SK-N-SH treated with all-trans-retinoic acid at 6 μM for 48 hours (cell line): Measurements from ENCODE around the gene PDIA5.

Experiments used
- ATAC-seq: fragments of 200-7000 bp; cut with Tn5 transposase; 3 replicates; pipeline ENCODE4 v1.9.1; 2020; ENCODE audit warnings: mild to moderate bottlenecking, moderate library complexity
- ARNTL ChIP-seq: fragments of 450-650 bp; formaldehyde crosslinking; IDR thresholded peaks from 2 replicates; pipeline ENCODE4 v1.5.0; 2020; ENCODE audit warnings: low read depth, mild to moderate bottlenecking, moderate library complexity, borderline replicate concordance
- BACH2 ChIP-seq: fragments of 250-450 bp; sonication (Bioruptor Pico); IDR thresholded peaks from 2 replicates; pipeline ENCODE4 v1.9.0; 2021; ENCODE audit warnings: mild to moderate bottlenecking, borderline replicate concordance
- CSDC2 ChIP-seq: fragments of 250-450 bp; sonication (Bioruptor Pico); IDR thresholded peaks from 2 replicates; pipeline ENCODE4 v1.5.0; 2020; ENCODE audit warnings: mild to moderate bottlenecking, moderate library complexity
- CSRNP3 ChIP-seq: fragments of 250-450 bp; sonication (Bioruptor Pico); IDR thresholded peaks from 2 replicates; pipeline ENCODE4 v1.5.1; 2021; ENCODE audit warnings: mild to moderate bottlenecking, moderate library complexity
- ESRRG ChIP-seq: fragments of 250-450 bp; sonication (Bioruptor Pico); IDR thresholded peaks from 2 replicates; pipeline ENCODE4 v1.6.1; 2021; ENCODE audit warnings: mild to moderate bottlenecking
- ISL1 ChIP-seq: fragments of 250-450 bp; sonication (Bioruptor Pico); IDR thresholded peaks from 2 replicates; pipeline ENCODE4 v2.1.2; 2022; ENCODE audit warnings: mild to moderate bottlenecking, moderate library complexity
- OSR1 ChIP-seq: fragments of 250-450 bp; sonication (Bioruptor Pico); IDR thresholded peaks from 2 replicates; pipeline ENCODE4 v1.8.0; 2022; ENCODE audit warnings: moderate library complexity, mild to moderate bottlenecking, inconsistent platforms
- PATZ1 ChIP-seq: fragments of 250-450 bp; sonication (Bioruptor Pico); IDR thresholded peaks from 2 replicates; pipeline ENCODE4 v1.8.0; 2020; ENCODE audit warnings: mild to moderate bottlenecking, moderate library complexity, borderline replicate concordance
- POU6F1 ChIP-seq: fragments of 250-450 bp; sonication (Bioruptor Pico); IDR thresholded peaks from 2 replicates; pipeline ENCODE4 v1.8.0; 2021; ENCODE audit warnings: low read depth, mild to moderate bottlenecking, moderate library complexity, borderline replicate concordance
- PPARA ChIP-seq: fragments of 250-450 bp; sonication (Bioruptor Pico); IDR thresholded peaks from 2 replicates; pipeline ENCODE4 v1.5.0; 2020; ENCODE audit warnings: mild to moderate bottlenecking, borderline replicate concordance
- RARB ChIP-seq: fragments of 250-450 bp; sonication (Bioruptor Pico); IDR thresholded peaks from 2 replicates; pipeline ENCODE4 v1.8.0; 2021; ENCODE audit warnings: mild to moderate bottlenecking, moderate library complexity
- SNAI2 ChIP-seq: fragments of 250-450 bp; sonication (Bioruptor Pico); IDR thresholded peaks from 2 replicates; pipeline ENCODE4 v1.5.0; 2020; ENCODE audit warnings: mild to moderate bottlenecking, moderate library complexity
- TCF4 ChIP-seq: fragments of 250-450 bp; sonication (Bioruptor Pico); IDR thresholded peaks from 2 replicates; pipeline ENCODE4 v1.8.0; 2021; ENCODE audit warnings: mild to moderate bottlenecking, moderate library complexity, borderline replicate concordance
- TOX ChIP-seq: fragments of 250-450 bp; sonication (Bioruptor Pico); IDR thresholded peaks from 2 replicates; pipeline ENCODE4 v1.8.0; 2021; ENCODE audit warnings: mild to moderate bottlenecking, moderate library complexity, borderline replicate concordance
- TSHZ2 ChIP-seq: fragments of 250-450 bp; sonication (Bioruptor Pico); IDR thresholded peaks from 2 replicates; pipeline ENCODE4 v1.5.0; 2020; ENCODE audit warnings: mild to moderate bottlenecking, moderate library complexity
- ZFP3 ChIP-seq: fragments of 250-450 bp; sonication (Bioruptor Pico); IDR thresholded peaks from 2 replicates; pipeline ENCODE4 v1.5.0; 2020; ENCODE audit warnings: mild to moderate bottlenecking, moderate library complexity
- ZFP30 ChIP-seq: fragments of 450-650 bp; formaldehyde crosslinking; IDR thresholded peaks from 2 replicates; pipeline ENCODE4 v1.5.0; 2022; ENCODE audit warnings: mild to moderate bottlenecking, moderate library complexity
- ZNF565 ChIP-seq: fragments of 450-650 bp; formaldehyde crosslinking; conservative IDR thresholded peaks from 2 replicates; pipeline ENCODE4 v1.5.0; 2020; ENCODE audit warnings: low read depth, mild to moderate bottlenecking, moderate library complexity
- ZNF8 ChIP-seq: fragments of 450-650 bp; formaldehyde crosslinking; IDR thresholded peaks from 2 replicates; pipeline ENCODE4 v1.5.0; 2020; ENCODE audit warnings: mild to moderate bottlenecking, moderate library complexity

Gene PDIA5

GRCh38 chr3:123169930-123170329 lies 103.1 kb downstream of the PDIA5 start:
- no peak for ATAC-seq
- no peak for TF ChIP-seq ZNF8 (CRISPR knock-in tag)
- TF ChIP-seq TSHZ2 (CRISPR knock-in tag) = no peak
- no peak for TF ChIP-seq BACH2 (CRISPR knock-in tag)
- no peak for TF ChIP-seq TOX (CRISPR knock-in tag)

GRCh38 chr3:123180791-123181190 lies 114.0 kb downstream of the PDIA5 start:
- TF ChIP-seq CSDC2 (no peak), TOX (CRISPR knock-in tag) (no peak), PATZ1 (no peak), ZFP3 (CRISPR knock-in tag) (no peak), POU6F1 (CRISPR knock-in tag) (no peak), ARNTL (no peak), ZFP30 (CRISPR knock-in tag) (no peak), ISL1 (CRISPR knock-in tag) (no peak), TSHZ2 (CRISPR knock-in tag) (no peak), OSR1 (CRISPR knock-in tag) (no peak)
- TF ChIP-seq, all 23 proteins: peak for 0
- ATAC-seq = no peak

- ATAC-seq = no peak
- TF ChIP-seq RARB (CRISPR knock-in tag) (no peak), POU6F1 (CRISPR knock-in tag) (no peak)
- TF ChIP-seq, all 23 proteins: peak for 0
These were observed 119.9 kb downstream of the PDIA5 start for GRCh38 chr3:123186695-123187094.

GRCh38 chr3:123188058-123188457 lies 121.2 kb downstream of the PDIA5 start:
- ATAC-seq = no peak
- TF ChIP-seq SNAI2 (no peak), ZFP3 (CRISPR knock-in tag) (no peak), ZFP30 (CRISPR knock-in tag) (no peak), POU6F1 (CRISPR knock-in tag) (no peak), ESRRG (CRISPR knock-in tag) (no peak), ISL1 (CRISPR knock-in tag) (no peak), TOX (CRISPR knock-in tag) (no peak), PATZ1 (no peak), ZNF565 (CRISPR knock-in tag) (no peak), PPARA (CRISPR knock-in tag) (no peak), CSRNP3 (CRISPR knock-in tag) (no peak), ZNF8 (CRISPR knock-in tag) (no peak), TCF4 (CRISPR knock-in tag) (no peak)
